Measurements from ENCODE around the gene CETP. TPM values are rescaled to one million over a fixed set of nuclear protein-coding genes. Genes with fewer than 3 reads are reported as not detected.

Gene CETP
- total and polyA plus RNA-seq, 2 of the 13 experiments (the other 11 are each of a cell fraction or from before 2014, with no cell fraction given) = 0.31 to 9.8 TPM

DNA sequence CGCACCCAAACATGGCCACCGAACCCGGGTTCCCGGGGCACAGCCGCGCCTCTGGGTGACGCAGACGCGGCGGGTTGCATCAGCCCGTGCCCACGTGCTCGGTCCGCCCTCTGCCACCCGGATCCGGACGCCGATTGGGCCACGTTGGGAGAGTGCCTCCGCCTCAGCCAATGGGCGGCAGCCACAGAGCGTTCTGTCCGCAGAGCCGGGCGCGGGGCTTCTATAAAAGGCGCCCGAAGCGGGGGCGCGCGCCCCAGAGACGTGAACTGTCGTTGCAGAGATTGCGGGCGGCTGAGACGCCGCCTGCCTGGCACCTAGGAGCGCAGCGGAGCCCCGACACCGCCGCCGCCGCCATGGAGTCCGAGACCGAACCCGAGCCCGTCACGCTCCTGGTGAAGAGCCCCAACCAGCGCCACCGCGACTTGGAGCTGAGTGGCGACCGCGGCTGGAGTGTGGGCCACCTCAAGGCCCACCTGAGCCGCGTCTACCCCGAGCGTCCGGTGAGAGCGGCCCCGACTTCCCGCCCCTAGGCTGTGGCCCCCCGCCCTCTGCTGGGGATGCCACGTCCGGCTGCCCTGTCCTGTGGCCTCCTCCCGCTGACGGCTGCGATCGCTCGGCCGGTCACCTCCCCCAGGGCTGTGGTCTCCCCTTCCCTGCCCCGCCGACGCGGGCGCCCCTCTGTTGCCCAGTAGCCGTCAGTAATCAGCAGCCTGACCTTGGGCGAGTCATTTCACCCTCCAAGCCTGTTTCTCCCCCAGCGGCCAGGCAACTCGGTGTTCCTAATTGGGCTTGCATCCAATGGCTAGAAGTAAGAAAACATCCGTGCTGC is 29.6 kb upstream of the CETP start, which contains the start of gene HERPUD1 (continued):
- TF ChIP-seq ZNF17 (CRISPR knock-in tag; IDR thresholded peaks at IDR 0.05) (peak; percentile 77; the same call in 1 of the 2 replicates), FLYWCH1 (CRISPR knock-in tag; IDR thresholded peaks at IDR 0.05) (no peak; the same call in 1 of the 2 replicates), ZSCAN25 (CRISPR knock-in tag; IDR thresholded peaks at IDR 0.05) (peak; percentile 66), CEBPG (CRISPR knock-in tag; IDR thresholded peaks at IDR 0.05) (peak; percentile 100), ZNF556 (CRISPR knock-in tag; IDR thresholded peaks at IDR 0.05; ENCODE audit: borderline replicate concordance) (no peak; the same call in 1 of the 2 replicates), ZNF253 (CRISPR knock-in tag; IDR thresholded peaks at IDR 0.05; ENCODE audit: borderline replicate concordance) (peak; percentile 86; the same call in 1 of the 2 replicates), PHF8 (CRISPR knock-in tag; IDR thresholded peaks at IDR 0.05) (peak; percentile 88), MTA1 (CRISPR knock-in tag; IDR thresholded peaks at IDR 0.05; ENCODE audit: borderline replicate concordance) (peak; percentile 2; the same call in 1 of the 2 replicates), REST (IDR thresholded peaks at IDR 0.05; ENCODE audit: borderline replicate concordance in 1 of 2, low read depth in 1 of 2, low read length in 2 of 2) (peak in 1 of 2 experiments; percentile 70; a peak in 1 of 4 replicates), KDM5B (CRISPR knock-in tag; IDR thresholded peaks at IDR 0.05; ENCODE audit: borderline replicate concordance) (peak; percentile 95), ZNF276 (CRISPR knock-in tag; IDR thresholded peaks at IDR 0.05; ENCODE audit: low read depth) (peak; percentile 90), ZNF362 (CRISPR knock-in tag; IDR thresholded peaks at IDR 0.05; ENCODE audit: borderline replicate concordance) (0 out of 2 replicates have a peak, but pooled peaks have one; percentile 10)
- TF ChIP-seq, protein P1, sequence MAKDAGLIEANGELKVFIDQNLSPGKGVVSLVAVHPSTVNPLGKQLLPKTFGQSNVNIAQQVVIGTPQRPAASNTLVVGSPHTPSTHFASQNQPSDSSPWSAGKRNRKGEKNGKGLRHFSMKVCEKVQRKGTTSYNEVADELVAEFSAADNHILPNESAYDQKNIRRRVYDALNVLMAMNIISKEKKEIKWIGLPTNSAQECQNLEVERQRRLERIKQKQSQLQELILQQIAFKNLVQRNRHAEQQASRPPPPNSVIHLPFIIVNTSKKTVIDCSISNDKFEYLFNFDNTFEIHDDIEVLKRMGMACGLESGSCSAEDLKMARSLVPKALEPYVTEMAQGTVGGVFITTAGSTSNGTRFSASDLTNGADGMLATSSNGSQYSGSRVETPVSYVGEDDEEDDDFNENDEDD (CRISPR knock-in tag; IDR thresholded peaks at IDR 0.05; ENCODE audit: borderline replicate concordance) = peak; percentile 93
- TF ChIP-seq, protein P2, sequence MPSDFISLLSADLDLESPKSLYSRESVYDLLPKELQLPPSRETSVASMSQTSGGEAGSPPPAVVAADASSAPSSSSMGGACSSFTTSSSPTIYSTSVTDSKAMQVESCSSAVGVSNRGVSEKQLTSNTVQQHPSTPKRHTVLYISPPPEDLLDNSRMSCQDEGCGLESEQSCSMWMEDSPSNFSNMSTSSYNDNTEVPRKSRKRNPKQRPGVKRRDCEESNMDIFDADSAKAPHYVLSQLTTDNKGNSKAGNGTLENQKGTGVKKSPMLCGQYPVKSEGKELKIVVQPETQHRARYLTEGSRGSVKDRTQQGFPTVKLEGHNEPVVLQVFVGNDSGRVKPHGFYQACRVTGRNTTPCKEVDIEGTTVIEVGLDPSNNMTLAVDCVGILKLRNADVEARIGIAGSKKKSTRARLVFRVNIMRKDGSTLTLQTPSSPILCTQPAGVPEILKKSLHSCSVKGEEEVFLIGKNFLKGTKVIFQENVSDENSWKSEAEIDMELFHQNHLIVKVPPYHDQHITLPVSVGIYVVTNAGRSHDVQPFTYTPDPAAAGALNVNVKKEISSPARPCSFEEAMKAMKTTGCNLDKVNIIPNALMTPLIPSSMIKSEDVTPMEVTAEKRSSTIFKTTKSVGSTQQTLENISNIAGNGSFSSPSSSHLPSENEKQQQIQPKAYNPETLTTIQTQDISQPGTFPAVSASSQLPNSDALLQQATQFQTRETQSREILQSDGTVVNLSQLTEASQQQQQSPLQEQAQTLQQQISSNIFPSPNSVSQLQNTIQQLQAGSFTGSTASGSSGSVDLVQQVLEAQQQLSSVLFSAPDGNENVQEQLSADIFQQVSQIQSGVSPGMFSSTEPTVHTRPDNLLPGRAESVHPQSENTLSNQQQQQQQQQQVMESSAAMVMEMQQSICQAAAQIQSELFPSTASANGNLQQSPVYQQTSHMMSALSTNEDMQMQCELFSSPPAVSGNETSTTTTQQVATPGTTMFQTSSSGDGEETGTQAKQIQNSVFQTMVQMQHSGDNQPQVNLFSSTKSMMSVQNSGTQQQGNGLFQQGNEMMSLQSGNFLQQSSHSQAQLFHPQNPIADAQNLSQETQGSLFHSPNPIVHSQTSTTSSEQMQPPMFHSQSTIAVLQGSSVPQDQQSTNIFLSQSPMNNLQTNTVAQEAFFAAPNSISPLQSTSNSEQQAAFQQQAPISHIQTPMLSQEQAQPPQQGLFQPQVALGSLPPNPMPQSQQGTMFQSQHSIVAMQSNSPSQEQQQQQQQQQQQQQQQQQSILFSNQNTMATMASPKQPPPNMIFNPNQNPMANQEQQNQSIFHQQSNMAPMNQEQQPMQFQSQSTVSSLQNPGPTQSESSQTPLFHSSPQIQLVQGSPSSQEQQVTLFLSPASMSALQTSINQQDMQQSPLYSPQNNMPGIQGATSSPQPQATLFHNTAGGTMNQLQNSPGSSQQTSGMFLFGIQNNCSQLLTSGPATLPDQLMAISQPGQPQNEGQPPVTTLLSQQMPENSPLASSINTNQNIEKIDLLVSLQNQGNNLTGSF (CRISPR knock-in tag; IDR thresholded peaks at IDR 0.05) = no peak; the same call in 1 of the 2 replicates
